SK-N-SH (cell line): ENCODE results near the gene RNU4-1. TPM values are rescaled to one million over a fixed set of nuclear protein-coding genes. Genes with fewer than 3 reads are reported as not detected.
"Not testable (repeated sequence)": the region's sequence is repeated elsewhere in the genome, so short reads cannot be mapped to it uniquely, and the experiment has no call there.

Experiments used
- CTCF ChIA-PET: fragments of 300-600, 350-600 bp; formaldehyde crosslinking; extraction: SDS; loops from one replicate; lab custom pipeline; 2021; lab: Yijun Ruan, JAX
- POLR2A ChIA-PET: fragments of 350-600 bp; sonication (Branson Sonifier 250); formaldehyde crosslinking; extraction: SDS; loops from one replicate; lab custom pipeline; 2020; ENCODE audit warnings: antibody characterized with exemption, inconsistent platforms; lab: Yijun Ruan, JAX
- DNase-seq: peaks from one replicate; pipeline ENCODE4 v3.0.0; 2012
- H2AFZ ChIP-seq: fragments of 200-600 bp; sonication (generic); 2 replicates; pipeline ENCODE4 v1.8.1; 2016; ENCODE audit warnings: antibody characterized with exemption, mild to moderate bottlenecking, low read depth
- H3F3A ChIP-seq: fragments of 200-600 bp; sonication (generic); replicated peaks from 2 replicates; pipeline ENCODE3; 2016; ENCODE audit warnings: antibody characterized with exemption, mild to moderate bottlenecking; ENCODE audit not compliant: insufficient read depth
- H3K27ac ChIP-seq, 2 experiments: fragments of 200-500 bp in 1 of 2; fragments of 200-600 bp in 1 of 2; sonication (Bioruptor generic) in 1 of 2; sonication (generic), shearing (Covaris generic) in 1 of 2; 2 replicates each; pipeline versions ENCODE4 v1.5.1 to v1.6.1; 2014 to 2016; ENCODE audit warnings: low read depth in 2 of 2, inconsistent platforms in 1 of 2, low read length in 1 of 2, mild to moderate bottlenecking in 1 of 2, mixed read lengths in 1 of 2
- H3K27me3 ChIP-seq: fragments of 200-600 bp; sonication (generic), shearing (Covaris generic); 2 replicates; pipeline ENCODE4 v1.6.1; 2016; ENCODE audit warnings: mixed run types; ENCODE audit not compliant: insufficient read depth
- H3K36me3 ChIP-seq, 2 experiments: fragments of 200-500 bp in 1 of 2; fragments of 200-600 bp in 1 of 2; sonication (Bioruptor generic) in 1 of 2; sonication (generic) in 1 of 2; replicated peaks in 1 of 2; 2 replicates each; pipeline versions ENCODE3 to v1.5.1; 2014 to 2016; ENCODE audit warnings: low read length in 1 of 2, mild to moderate bottlenecking in 1 of 2; ENCODE audit not compliant: insufficient read depth in 2 of 2, control insufficient read depth in 1 of 2
- H3K4me1 ChIP-seq, 2 experiments: fragments of 200-500 bp in 1 of 2; fragments of 200-600 bp in 1 of 2; sonication (Bioruptor generic) in 1 of 2; sonication (generic), shearing (Covaris generic) in 1 of 2; 2 replicates each; pipeline versions ENCODE4 v1.5.1 to v1.6.1; 2014 to 2016; ENCODE audit warnings: low read depth in 1 of 2, low read length in 1 of 2, mixed run types in 1 of 2; ENCODE audit not compliant: insufficient read depth in 2 of 2, control insufficient read depth in 1 of 2
- H3K4me2 ChIP-seq: fragments of 200-600 bp; sonication (generic), shearing (Covaris generic); 2 replicates; pipeline ENCODE4 v1.6.1; 2017; ENCODE audit warnings: mixed run types
- H3K4me3 ChIP-seq, 2 experiments: fragments of 200-500 bp in 1 of 2; fragments of 200-600 bp in 1 of 2; sonication (Bioruptor generic) in 1 of 2; sonication (generic), shearing (Covaris generic) in 1 of 2; 2 replicates each; pipeline versions ENCODE4 v1.5.1 to v1.8.1; 2014 to 2016; ENCODE audit warnings: low read depth in 2 of 2, inconsistent platforms in 1 of 2, low read length in 1 of 2, mild to moderate bottlenecking in 1 of 2, mixed read lengths in 1 of 2, moderate library complexity in 1 of 2
- H3K79me2 ChIP-seq: fragments of 200-600 bp; sonication (generic); 2 replicates; pipeline ENCODE4 v1.8.1; 2017; ENCODE audit warnings: mild to moderate bottlenecking; ENCODE audit not compliant: insufficient read depth
- H3K9ac ChIP-seq: fragments of 200-600 bp; sonication (generic); 2 replicates; pipeline ENCODE4 v1.6.1; 2017; ENCODE audit warnings: mixed run types
- H3K9me2 ChIP-seq: fragments of 200-600 bp; sonication (generic); 2 replicates; pipeline ENCODE4 v1.6.1; 2017; ENCODE audit warnings: mixed run types
- H3K9me3 ChIP-seq: fragments of 200-600 bp; sonication (generic); 2 replicates; pipeline ENCODE4 v1.6.1; 2017; ENCODE audit warnings: mixed run types, mild to moderate bottlenecking, moderate library complexity
- H4K20me1 ChIP-seq: fragments of 200-600 bp; sonication (generic); 2 replicates; pipeline ENCODE4 v1.6.1; 2017; ENCODE audit warnings: mild to moderate bottlenecking, mixed run types; ENCODE audit not compliant: insufficient read depth
- CTCF ChIP-seq: fragments of 200-600 bp; sonication (generic); IDR thresholded peaks from 2 replicates; pipeline ENCODE4 v1.6.1; 2017; ENCODE audit warnings: antibody characterized with exemption, mild to moderate bottlenecking, moderate library complexity
- FOXJ3 ChIP-seq: sonication (generic); formaldehyde crosslinking; IDR thresholded peaks from 2 replicates; pipeline ENCODE4 v1.5.1; 2020; ENCODE audit warnings: mild to moderate bottlenecking, missing genetic modification reagents
- GATA2 ChIP-seq: sonication (generic); formaldehyde crosslinking; IDR thresholded peaks from 2 replicates; pipeline ENCODE4 v1.5.0; 2020; ENCODE audit warnings: mild to moderate bottlenecking, missing genetic modification reagents
- JUND ChIP-seq: IDR thresholded peaks from 2 replicates; pipeline ENCODE4 v1.4.0; 2012
- MEF2A ChIP-seq: IDR thresholded peaks from 2 replicates; pipeline ENCODE4 v1.4.0; 2012; ENCODE audit warnings: low read depth, borderline replicate concordance
- NFIC ChIP-seq: IDR thresholded peaks from 2 replicates; pipeline ENCODE4 v1.4.0; 2012; ENCODE audit warnings: borderline replicate concordance
- RXRA ChIP-seq: IDR thresholded peaks from 2 replicates; pipeline ENCODE4 v1.4.0; 2012; ENCODE audit warnings: low read depth, mild to moderate bottlenecking, borderline replicate concordance
- ZBTB33 ChIP-seq: IDR thresholded peaks from 2 replicates; pipeline ENCODE4 v1.4.0; 2012; ENCODE audit warnings: low read depth, borderline replicate concordance
- WGBS: methylation state at CpG from one replicate; pipeline ENCODE4 v1.1.6; 2017; ENCODE audit warnings: low lambda C conversion rate; 5-methylcytosine and 5-hydroxymethylcytosine counted together
- polyA plus RNA-seq, 3 experiments: library from polyadenylated mRNA; depleted of rRNA; stranded (reverse); fragments of >200 nt; gene quantifications; 2 replicates each; pipeline ENCODE4 v1.2.3, GENCODE V29; 2012
- TF ChIP-seq, protein P1 (sequence below): IDR thresholded peaks from 2 replicates; pipeline ENCODE4 v1.4.0; 2012; ENCODE audit warnings: low read depth

The RNU4-1 gene
- polyA plus RNA-seq, 1 of the 3 experiments (the other 2 are of a cell fraction): not detected

- Histone ChIP-seq H3K36me3 (peaks cover 0 to 33% of the 10 kb centered on the region in 2 experiments), H3K9ac (no peak overlapping the region), H2AFZ (no peak overlapping the region), H3K4me1 (peaks cover 16 to 45% of the 10 kb centered on the region in 2 experiments), H3K9me3 (no peaks in the 10 kb centered on the region), H3K9me2 (no peaks in the 10 kb centered on the region), H3K27ac (0 out of 4 replicates have a peak overlapping the region, but pooled peaks of 1 of the 2 experiments have one; percentile 2), H3F3A (peaks cover 45% of the 10 kb centered on the region), H3K79me2 (peaks cover 96% of the 10 kb centered on the region), H4K20me1 (peaks cover 61% of the 10 kb centered on the region), H3K27me3 (no peaks in the 10 kb centered on the region), H3K4me3 (no peak overlapping the region), H3K4me2 (no peak overlapping the region)
- ChIA-PET POLR2A (interaction anchor here (1.0 kb wide), 1 partner anchor 24 kb away, joined by 3 read pairs; no protein-coding TSS in a partner anchor), CTCF (interaction anchor here (1.5 to 21.5 kb wide), 2 partner anchors 17 to 28 kb away, joined by 3 to 618 read pairs; no protein-coding TSS in a partner anchor)
- DNase-seq: no peak
- no peak for TF ChIP-seq NFIC
- TF ChIP-seq, protein P1, sequence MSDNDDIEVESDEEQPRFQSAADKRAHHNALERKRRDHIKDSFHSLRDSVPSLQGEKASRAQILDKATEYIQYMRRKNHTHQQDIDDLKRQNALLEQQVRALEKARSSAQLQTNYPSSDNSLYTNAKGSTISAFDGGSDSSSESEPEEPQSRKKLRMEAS: no peak
- TF ChIP-seq FOXJ3 (CRISPR knock-in tag): no peak
- TF ChIP-seq CTCF: no peak
- TF ChIP-seq MEF2A: no peak
- no peak for TF ChIP-seq RXRA
- TF ChIP-seq JUND: no peak
- TF ChIP-seq GATA2 (CRISPR knock-in tag): no peak
- no peak for TF ChIP-seq ZBTB33
- WGBS: 95% methylated on average over 12 of the region's 12 CpGs
These were observed 40.7 kb downstream of the RNU4-1 start for GRCh38 chr12:120252071-120252906.

- H3K9me2 ChIP-seq, H3K4me3 ChIP-seq, H3K9ac ChIP-seq, DNase-seq, H2AFZ ChIP-seq, H3K4me2 ChIP-seq, H3K27me3 ChIP-seq, H3K9me3 ChIP-seq: not testable (repeated sequence)
- H3K4me1 ChIP-seq: peaks cover 13 to 48% of the 10 kb centered on the region in 2 experiments
- peaks cover 65% of the 10 kb centered on the region for H4K20me1 ChIP-seq
- ChIA-PET CTCF (interaction anchor here (1.2 to 21.5 kb wide), 3 partner anchors 16 to 27 kb away, joined by 3 to 618 read pairs (median 6); no protein-coding TSS in a partner anchor), POLR2A (interaction anchor here (1.0 kb wide), 1 partner anchor 23 kb away, joined by 3 read pairs; no protein-coding TSS in a partner anchor)
- peaks cover 46% of the 10 kb centered on the region for H3F3A ChIP-seq
- 0 out of 4 replicates have a peak overlapping the region, but pooled peaks of 1 of the 2 experiments have one; percentile 2 for H3K27ac ChIP-seq
- WGBS: 91% methylated on average over 12 of the region's 12 CpGs
- H3K79me2 ChIP-seq: peaks cover 98% of the 10 kb centered on the region
- H3K36me3 ChIP-seq: peaks cover 0 to 33% of the 10 kb centered on the region in 2 experiments
These were observed 41.5 kb downstream of the RNU4-1 start for GRCh38 chr12:120251364-120252070.
